ENCODE results near the gene MARS2. TPM values are rescaled to one million over a fixed set of nuclear protein-coding genes. Genes with fewer than 3 reads are reported as not detected.

Gene MARS2
- total RNA-seq, 2 experiments from 2014 or later, result 21.8 to 32.7 TPM

GRCh38 chr2:197710424-197711042, 5.4 kb downstream of the MARS2 start:
- H3K9me3 ChIP-seq (ENCODE audit: low read length), result no peaks in the 10 kb centered on the region
- no peak for TF ChIP-seq EZH2phosphoT487 (IDR thresholded peaks at IDR 0.05; ENCODE audit: borderline replicate concordance, low read depth, low read length)
- TF ChIP-seq CTCF (conservative IDR thresholded peaks at IDR 0.05; ENCODE audit: low read length), result no peak
- CTCF ChIA-PET (ENCODE audit: unreplicated experiment), result no interaction called here
- H3K79me2 ChIP-seq (ENCODE audit: insufficient read depth, low read depth, low read length), result peaks cover 96% of the 10 kb centered on the region
- POLR2A ChIA-PET, result interaction anchor here (0.8 kb wide), 1 partner anchor 12 kb away, joined by 3 read pairs; no protein-coding TSS in a partner anchor
- H3K4me1 ChIP-seq (ENCODE audit: insufficient read depth, low read length, poor library complexity, severe bottlenecking), result peaks cover 29% of the 10 kb centered on the region
- intact Hi-C loops (cut with micrococcal nuclease; ENCODE audit: unreplicated experiment), result no loop called here
- no peak overlapping the region for H3K27ac ChIP-seq (ENCODE audit: low read depth, low read length, poor library complexity, severe bottlenecking)
- no peaks in the 10 kb centered on the region for H3K9me2 ChIP-seq (ENCODE audit: insufficient read depth, low read length)
- H3K4me2 ChIP-seq (ENCODE audit: low read length), result peak overlapping the region; percentile 4; the same call in 1 of the 2 replicates
- H3K4me3 ChIP-seq (ENCODE audit: low read depth, low read length, poor library complexity, severe bottlenecking), result no peak overlapping the region
- no peak overlapping the region for H2AFZ ChIP-seq (ENCODE audit: low read length)
- H3K36me3 ChIP-seq (ENCODE audit: insufficient read depth, low read length), result peaks cover 71% of the 10 kb centered on the region
- peak; percentile 37 for DNase-seq (ENCODE audit: low spot score)
- H4K20me1 ChIP-seq (ENCODE audit: insufficient read depth, low read length), result peaks cover 33% of the 10 kb centered on the region
- BruUV-seq (replicated peaks), result no TSS peak

- TF ChIP-seq EZH2phosphoT487 (IDR thresholded peaks at IDR 0.05; ENCODE audit: borderline replicate concordance, low read depth, low read length) (no peak), CTCF (conservative IDR thresholded peaks at IDR 0.05; ENCODE audit: low read length) (no peak)
- no peak overlapping the region for H3K27ac ChIP-seq (ENCODE audit: low read depth, low read length, poor library complexity, severe bottlenecking)
- ChIA-PET CTCF (ENCODE audit: unreplicated experiment) (no interaction called here), POLR2A (interaction anchor here (0.5 to 1.1 kb wide), 5 partner anchors 9 to 1419 kb away, joined by 3 to 4 read pairs (median 3); no protein-coding TSS in a partner anchor)
- no TSS peak for BruUV-seq (replicated peaks)
- no peak overlapping the region for H2AFZ ChIP-seq (ENCODE audit: low read length)
- no peak overlapping the region for H3K4me3 ChIP-seq (ENCODE audit: low read depth, low read length, poor library complexity, severe bottlenecking)
- H3K4me1 ChIP-seq (ENCODE audit: insufficient read depth, low read length, poor library complexity, severe bottlenecking), result peaks cover 29% of the 10 kb centered on the region
- H3K9me3 ChIP-seq (ENCODE audit: low read length), result no peaks in the 10 kb centered on the region
- H3K36me3 ChIP-seq (ENCODE audit: insufficient read depth, low read length), result peaks cover 74% of the 10 kb centered on the region
- no peaks in the 10 kb centered on the region for H3K9me2 ChIP-seq (ENCODE audit: insufficient read depth, low read length)
- H3K79me2 ChIP-seq (ENCODE audit: insufficient read depth, low read depth, low read length), result peaks cover 88% of the 10 kb centered on the region
- no peak for DNase-seq (ENCODE audit: low spot score)
- peaks cover 26% of the 10 kb centered on the region for H4K20me1 ChIP-seq (ENCODE audit: insufficient read depth, low read length)
- intact Hi-C loops (cut with micrococcal nuclease; ENCODE audit: unreplicated experiment), result no loop called here
- no peak overlapping the region for H3K4me2 ChIP-seq (ENCODE audit: low read length)
These were observed 6.4 kb downstream of the MARS2 start for GRCh38 chr2:197711578-197711977.

GRCh38 chr2:197713271-197713670, 8.1 kb downstream of the MARS2 start:
- no peaks in the 10 kb centered on the region for H3K9me2 ChIP-seq (ENCODE audit: insufficient read depth, low read length)
- no peak overlapping the region for H3K27ac ChIP-seq (ENCODE audit: low read depth, low read length, poor library complexity, severe bottlenecking)
- peaks cover 24% of the 10 kb centered on the region for H3K4me1 ChIP-seq (ENCODE audit: insufficient read depth, low read length, poor library complexity, severe bottlenecking)
- no peaks in the 10 kb centered on the region for H3K9me3 ChIP-seq (ENCODE audit: low read length)
- ChIA-PET CTCF (ENCODE audit: unreplicated experiment) (no interaction called here), POLR2A (no interaction called here)
- H3K36me3 ChIP-seq (ENCODE audit: insufficient read depth, low read length), result peaks cover 63% of the 10 kb centered on the region
- H2AFZ ChIP-seq (ENCODE audit: low read length), result no peak overlapping the region
- H3K4me2 ChIP-seq (ENCODE audit: low read length), result no peak overlapping the region
- H4K20me1 ChIP-seq (ENCODE audit: insufficient read depth, low read length), result peaks cover 12% of the 10 kb centered on the region
- peaks cover 72% of the 10 kb centered on the region for H3K79me2 ChIP-seq (ENCODE audit: insufficient read depth, low read depth, low read length)
- no peak for DNase-seq (ENCODE audit: low spot score)
- intact Hi-C loops (cut with micrococcal nuclease; ENCODE audit: unreplicated experiment), result no loop called here
- no TSS peak for BruUV-seq (replicated peaks)
- no peak for TF ChIP-seq CTCF (conservative IDR thresholded peaks at IDR 0.05; ENCODE audit: low read length)
- no peak for TF ChIP-seq EZH2phosphoT487 (IDR thresholded peaks at IDR 0.05; ENCODE audit: borderline replicate concordance, low read depth, low read length)
- H3K4me3 ChIP-seq (ENCODE audit: low read depth, low read length, poor library complexity, severe bottlenecking), result no peak overlapping the region
